ENCODE data around the gene DHRSX. TPM values are rescaled to one million over a fixed set of nuclear protein-coding genes. Genes with fewer than 3 reads are reported as not detected.
"Not testable (repeated sequence)": the region's sequence is repeated elsewhere in the genome, so short reads cannot be mapped to it uniquely, and the experiment has no call there.

Gene DHRSX
- total RNA-seq, 2 donors from 2014 or later = 19.6 to 21.6 TPM

DNA sequence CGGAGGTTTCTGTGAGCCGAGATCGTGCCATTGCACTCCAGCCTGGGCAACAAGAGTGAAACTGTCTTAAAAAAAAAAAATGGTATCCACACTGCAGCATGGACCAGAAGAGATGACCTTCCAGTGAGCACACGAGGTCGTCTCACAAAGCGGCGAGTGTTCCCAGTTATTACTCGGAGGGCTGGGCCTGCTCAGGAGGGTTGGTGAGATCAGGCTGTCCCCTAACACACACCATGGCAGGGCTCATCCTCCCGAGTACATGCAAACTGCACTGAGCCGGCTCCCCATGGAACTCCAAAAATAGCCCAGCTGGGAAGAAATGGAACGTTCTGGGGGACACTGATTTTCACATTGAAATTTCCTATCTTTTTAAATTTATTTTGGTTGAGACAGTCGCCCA is 19.2 kb downstream of the DHRSX start:
- not testable (repeated sequence) for H3K9me3 Mint-ChIP-seq; ATAC-seq (replicated peaks); H3K4me3 Mint-ChIP-seq; H3K27me3 Mint-ChIP-seq; H3K27ac Mint-ChIP-seq; H3K4me1 Mint-ChIP-seq
- H3K36me3 Mint-ChIP-seq (ENCODE audit: low read depth) = peaks cover 19% of the 10 kb centered on the region

DNA sequence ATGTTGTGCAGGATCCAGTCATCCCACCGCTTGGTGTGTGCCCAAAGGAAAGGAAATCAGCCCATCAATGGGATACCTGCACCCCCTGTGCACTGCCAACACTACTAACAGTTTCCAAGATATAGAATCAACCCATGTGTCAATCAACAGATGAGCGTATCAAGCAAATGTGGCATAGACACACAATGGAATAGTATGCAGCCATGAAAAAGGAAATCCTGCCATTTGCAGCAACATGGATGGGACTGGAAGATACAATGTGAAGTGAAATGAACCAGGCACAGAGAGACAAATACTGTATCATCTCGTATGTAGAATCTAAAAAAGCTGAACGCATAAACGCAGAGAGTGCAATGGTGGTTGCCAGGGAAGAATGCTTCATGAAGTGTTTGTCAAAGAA is 20.8 kb downstream of the DHRSX start:
- H3K9me3 Mint-ChIP-seq; ATAC-seq (replicated peaks); H3K27me3 Mint-ChIP-seq; H3K27ac Mint-ChIP-seq; H3K4me3 Mint-ChIP-seq: not testable (repeated sequence)
- Mint-ChIP-seq H3K4me1 (peaks cover 12% of the 10 kb centered on the region), H3K36me3 (ENCODE audit: low read depth) (peaks cover 19% of the 10 kb centered on the region)

DNA sequence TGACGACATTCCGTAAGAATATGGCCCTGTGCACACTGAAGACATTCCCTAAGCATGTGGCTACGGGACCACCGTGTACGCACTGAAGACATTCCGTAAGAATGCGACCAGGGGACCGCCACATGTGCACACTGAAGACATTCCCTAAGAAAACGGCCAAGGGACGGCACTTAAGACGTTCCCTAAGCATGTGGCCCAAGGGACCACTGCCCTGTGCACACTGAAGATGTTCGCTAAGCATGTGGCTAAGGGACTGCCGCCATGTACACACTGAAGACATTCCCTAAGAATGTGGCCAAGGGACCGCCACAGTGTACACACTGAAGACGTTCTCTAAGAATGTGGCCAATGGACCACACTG is 21.4 kb downstream of the DHRSX start:
- no peak for ATAC-seq (replicated peaks)
- Mint-ChIP-seq H3K27me3 (no peaks in the 10 kb centered on the region), H3K27ac (no peak overlapping the region), H3K4me3 (no peak overlapping the region), H3K9me3 (peaks cover 5% of the 10 kb centered on the region), H3K4me1 (peaks cover 12% of the 10 kb centered on the region), H3K36me3 (ENCODE audit: low read depth) (peaks cover 16% of the 10 kb centered on the region)

DNA sequence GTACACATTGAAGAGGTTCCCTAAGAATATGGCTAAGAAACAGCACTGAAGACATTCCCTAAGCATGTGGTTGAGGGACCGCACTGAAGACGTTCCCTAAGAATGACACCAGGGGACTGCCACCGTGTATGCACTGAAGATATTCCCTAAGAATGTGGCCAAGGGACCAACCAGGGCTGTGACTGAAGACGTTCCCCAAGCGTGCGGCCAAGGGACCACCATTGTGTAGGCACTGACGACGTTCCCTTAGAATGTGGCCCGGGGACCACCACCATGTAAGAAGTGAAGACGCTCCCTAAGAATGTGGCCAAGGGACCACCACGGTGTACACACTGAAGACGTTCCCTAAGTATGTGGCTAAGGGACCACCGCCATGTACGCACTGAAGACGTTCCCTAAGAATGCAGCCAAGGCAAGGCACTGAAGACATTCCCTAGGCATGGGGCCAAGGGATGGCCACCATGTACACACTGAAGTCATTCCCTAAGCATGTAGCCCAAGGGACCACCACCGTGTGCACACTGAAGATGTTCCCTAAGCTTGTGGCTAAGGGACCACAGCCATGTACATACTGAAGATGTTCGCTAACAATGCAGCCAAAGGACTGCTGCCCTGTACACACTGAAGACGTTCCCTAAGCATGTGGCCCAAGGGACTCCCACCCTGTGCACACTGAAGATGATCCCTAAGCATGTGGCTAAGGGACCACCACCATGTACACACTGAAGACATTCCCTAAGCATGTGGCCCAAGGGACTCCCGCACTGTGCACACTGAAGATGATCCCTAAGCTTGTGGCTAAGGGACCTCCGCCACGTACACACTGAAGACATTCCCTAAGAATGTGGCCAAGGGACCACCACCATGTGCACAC is 22.0 kb downstream of the DHRSX start:
- Mint-ChIP-seq H3K4me3 (no peak overlapping the region), H3K9me3 (peaks cover 5% of the 10 kb centered on the region), H3K27me3 (no peaks in the 10 kb centered on the region)

DNA sequence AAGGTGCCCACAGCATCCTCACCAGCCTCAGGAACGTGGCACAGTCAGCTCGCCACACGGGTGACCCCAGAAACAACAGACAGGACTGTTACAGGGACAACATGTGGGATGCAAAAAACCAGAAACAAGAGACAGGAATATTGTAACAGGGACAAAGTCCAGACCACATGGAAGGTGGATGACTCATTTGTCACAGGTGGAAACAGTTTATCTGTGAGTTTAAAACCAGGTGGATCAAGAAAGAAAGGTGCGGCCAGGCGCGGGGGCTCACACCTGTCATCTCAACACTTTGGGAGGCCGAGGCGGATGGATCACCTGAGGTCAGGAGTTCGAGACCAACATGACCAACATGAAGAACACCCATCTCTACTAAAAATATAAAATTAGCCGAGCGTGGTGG is 23.5 kb downstream of the DHRSX start:
- H3K9me3 Mint-ChIP-seq; H3K4me3 Mint-ChIP-seq; ATAC-seq (replicated peaks); H3K27me3 Mint-ChIP-seq; H3K36me3 Mint-ChIP-seq (ENCODE audit: low read depth); H3K27ac Mint-ChIP-seq: not testable (repeated sequence)
- peaks cover 12% of the 10 kb centered on the region for H3K4me1 Mint-ChIP-seq

More for the DNA sequence above, 22.0 kb downstream of the DHRSX start:
- no peak for ATAC-seq (replicated peaks)
- peaks cover 11% of the 10 kb centered on the region for H3K36me3 Mint-ChIP-seq (ENCODE audit: low read depth)
- H3K27ac Mint-ChIP-seq = no peak overlapping the region
- H3K4me1 Mint-ChIP-seq = peaks cover 12% of the 10 kb centered on the region

DNA sequence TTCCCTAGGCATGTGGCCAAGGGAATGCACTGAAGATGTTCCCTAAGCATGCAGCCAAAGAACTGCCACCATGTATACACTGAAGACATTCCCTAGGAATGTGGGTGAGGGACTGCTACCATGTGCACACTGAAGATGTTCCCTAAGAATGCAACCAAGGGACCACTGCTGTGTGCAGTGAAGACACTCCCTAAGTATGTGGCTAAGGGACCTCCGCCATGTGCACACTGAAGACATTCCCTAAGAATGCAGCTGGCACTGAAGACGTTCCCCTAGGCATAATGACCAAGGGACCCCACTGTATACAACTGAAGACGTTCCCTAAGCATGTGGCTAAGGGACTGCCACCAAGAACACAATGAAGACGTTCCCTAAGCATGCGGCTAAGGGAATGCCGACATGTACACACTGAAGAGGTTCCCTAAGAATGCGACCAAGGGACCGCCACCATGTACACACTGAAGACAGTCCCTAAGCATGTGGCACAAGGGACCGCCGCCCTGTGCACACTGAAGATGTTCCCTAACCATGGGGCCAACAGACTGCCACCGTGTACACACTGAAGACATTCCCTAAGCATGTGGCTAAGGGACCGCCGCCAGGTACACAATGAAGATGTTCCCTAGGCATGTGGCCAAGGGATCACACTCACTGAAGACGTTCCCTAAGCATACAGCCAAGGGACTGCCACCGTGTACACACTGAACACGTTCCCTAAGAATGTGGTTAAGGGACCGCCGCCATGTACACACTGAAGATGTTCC is 25.6 kb downstream of the DHRSX start:
- peaks cover 6% of the 10 kb centered on the region for H3K36me3 Mint-ChIP-seq (ENCODE audit: low read depth)
- H3K27me3 Mint-ChIP-seq = no peaks in the 10 kb centered on the region
- H3K27ac Mint-ChIP-seq = no peak overlapping the region
- ATAC-seq (replicated peaks) = no peak
- no peak overlapping the region for H3K4me3 Mint-ChIP-seq
- peaks cover 12% of the 10 kb centered on the region for H3K4me1 Mint-ChIP-seq
- peaks cover 5% of the 10 kb centered on the region for H3K9me3 Mint-ChIP-seq

DNA sequence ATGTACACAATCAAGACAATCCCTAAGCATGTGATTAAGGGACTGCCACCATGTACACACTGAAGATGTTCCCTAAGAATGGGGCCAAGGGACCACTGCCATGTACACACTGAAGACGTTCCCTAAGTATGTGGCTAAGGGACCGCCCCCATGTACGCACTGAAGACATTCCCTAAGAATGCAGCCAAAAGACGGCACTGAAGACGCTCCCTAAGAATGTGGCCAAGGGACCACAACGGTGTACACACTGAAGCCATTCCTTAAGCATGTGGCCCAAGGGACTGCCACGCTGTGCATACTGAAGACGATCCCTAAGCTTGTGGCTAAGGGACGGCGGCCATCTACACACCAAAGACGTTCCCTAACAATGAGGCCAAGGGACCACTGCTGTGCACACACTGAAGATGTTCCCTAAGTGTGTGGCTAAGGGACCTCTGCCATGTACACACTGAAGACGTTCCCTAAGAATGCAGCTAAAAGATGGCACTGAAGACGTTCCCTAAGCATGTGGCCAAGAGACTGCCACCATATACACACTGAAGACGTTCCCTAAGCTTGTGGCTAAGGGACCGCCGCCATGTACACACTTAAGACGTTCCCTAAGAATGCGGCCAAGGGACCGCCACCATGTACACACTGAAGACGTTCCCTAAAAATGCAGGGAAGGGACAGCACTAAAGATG is 26.4 kb downstream of the DHRSX start:
- H3K9me3 Mint-ChIP-seq = peaks cover 5% of the 10 kb centered on the region
- peaks cover 12% of the 10 kb centered on the region for H3K4me1 Mint-ChIP-seq
- no peak overlapping the region for H3K27ac Mint-ChIP-seq
- no peak for ATAC-seq (replicated peaks)
- H3K4me3 Mint-ChIP-seq = no peak overlapping the region
- H3K27me3 Mint-ChIP-seq = no peaks in the 10 kb centered on the region
- H3K36me3 Mint-ChIP-seq (ENCODE audit: low read depth) = no peaks in the 10 kb centered on the region

DNA sequence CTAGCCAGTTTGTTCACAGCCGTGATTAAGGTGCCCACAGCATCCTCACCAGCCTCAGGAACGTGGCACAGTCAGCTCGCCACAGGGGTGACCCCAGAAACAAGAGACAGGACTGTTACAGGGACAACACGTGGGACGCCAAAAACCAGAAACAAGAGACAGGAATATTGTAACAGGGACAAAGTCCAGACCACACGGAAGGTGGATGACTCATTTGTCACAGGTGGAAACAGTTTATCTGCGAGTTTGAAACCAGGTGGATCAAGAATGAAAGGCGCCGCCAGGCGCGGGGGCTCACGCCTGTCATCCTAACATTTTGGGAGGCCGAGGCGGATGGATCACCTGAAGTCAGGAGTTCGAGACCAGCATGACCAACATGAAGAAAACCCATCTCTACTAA is 27.7 kb downstream of the DHRSX start:
- H3K27ac Mint-ChIP-seq; H3K9me3 Mint-ChIP-seq; ATAC-seq (replicated peaks); H3K36me3 Mint-ChIP-seq (ENCODE audit: low read depth); H3K4me3 Mint-ChIP-seq; H3K27me3 Mint-ChIP-seq: not testable (repeated sequence)
- H3K4me1 Mint-ChIP-seq = peaks cover 11% of the 10 kb centered on the region

DNA sequence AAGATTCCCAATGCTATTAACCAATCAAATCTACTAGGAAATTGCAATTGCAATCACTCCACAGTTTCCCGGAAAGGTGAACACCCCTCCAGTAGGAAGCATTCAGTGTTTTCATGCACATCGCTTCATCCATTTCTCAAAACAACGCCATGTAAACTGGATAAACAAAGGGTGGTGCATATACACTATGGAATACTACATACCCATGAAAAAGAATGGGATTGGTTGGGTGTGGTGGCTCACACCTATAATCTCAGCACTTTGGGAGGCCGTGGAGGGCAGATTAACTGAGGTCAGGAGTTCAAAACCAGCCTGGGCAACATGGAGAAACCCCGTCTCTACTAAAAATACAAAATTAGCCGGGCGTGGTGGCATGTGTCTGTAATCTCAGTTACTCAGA is 29.1 kb downstream of the DHRSX start:
- Mint-ChIP-seq H3K9me3 (peaks cover 5% of the 10 kb centered on the region), H3K4me3 (no peak overlapping the region), H3K27ac (no peak overlapping the region), H3K4me1 (peaks cover 7% of the 10 kb centered on the region), H3K36me3 (ENCODE audit: low read depth) (no peaks in the 10 kb centered on the region), H3K27me3 (no peaks in the 10 kb centered on the region)
- no peak for ATAC-seq (replicated peaks)

DNA sequence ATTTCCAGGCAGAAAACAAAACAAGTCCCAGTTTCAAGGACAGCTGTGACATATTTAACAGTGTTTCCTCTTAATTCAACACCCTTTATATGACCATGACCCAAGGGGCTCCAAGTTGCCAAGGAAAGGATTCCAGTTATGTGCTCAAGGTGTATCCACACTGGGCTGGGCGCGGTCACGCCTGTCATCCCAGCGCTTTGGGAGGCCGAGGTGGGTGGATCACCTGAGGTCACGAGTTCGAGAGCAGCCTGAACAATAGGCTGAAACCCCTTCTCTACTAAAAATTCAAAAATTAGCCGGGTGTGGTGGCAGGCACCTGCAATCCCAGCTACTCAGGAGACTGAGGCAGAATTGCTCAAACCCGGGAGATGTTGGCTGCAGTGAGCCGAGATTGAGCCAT is 29.6 kb downstream of the DHRSX start:
- not testable (repeated sequence) for ATAC-seq (replicated peaks); H3K27me3 Mint-ChIP-seq; H3K4me1 Mint-ChIP-seq; H3K36me3 Mint-ChIP-seq (ENCODE audit: low read depth); H3K27ac Mint-ChIP-seq; H3K9me3 Mint-ChIP-seq; H3K4me3 Mint-ChIP-seq

DNA sequence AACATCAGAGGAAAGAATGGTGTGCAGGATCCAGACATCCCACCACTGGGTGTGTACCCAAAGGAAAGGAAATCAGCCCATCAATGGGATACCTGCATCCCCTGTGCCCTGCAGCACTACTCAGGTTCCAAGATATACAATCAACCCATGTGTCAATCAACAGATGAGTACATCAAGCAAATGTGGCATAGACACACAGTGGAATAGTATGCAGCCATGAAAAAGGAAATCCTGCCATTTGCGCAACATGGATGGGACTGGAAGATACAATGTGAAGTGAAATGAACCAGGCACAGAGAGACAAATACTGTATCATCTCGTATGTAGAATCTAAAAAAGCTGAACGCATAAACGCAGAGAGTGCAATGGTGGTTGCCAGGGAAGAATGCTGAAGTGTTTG is 30.9 kb downstream of the DHRSX start:
- H3K9me3 Mint-ChIP-seq; H3K36me3 Mint-ChIP-seq (ENCODE audit: low read depth); H3K27ac Mint-ChIP-seq; H3K4me3 Mint-ChIP-seq; ATAC-seq (replicated peaks); H3K4me1 Mint-ChIP-seq; H3K27me3 Mint-ChIP-seq: not testable (repeated sequence)

DNA sequence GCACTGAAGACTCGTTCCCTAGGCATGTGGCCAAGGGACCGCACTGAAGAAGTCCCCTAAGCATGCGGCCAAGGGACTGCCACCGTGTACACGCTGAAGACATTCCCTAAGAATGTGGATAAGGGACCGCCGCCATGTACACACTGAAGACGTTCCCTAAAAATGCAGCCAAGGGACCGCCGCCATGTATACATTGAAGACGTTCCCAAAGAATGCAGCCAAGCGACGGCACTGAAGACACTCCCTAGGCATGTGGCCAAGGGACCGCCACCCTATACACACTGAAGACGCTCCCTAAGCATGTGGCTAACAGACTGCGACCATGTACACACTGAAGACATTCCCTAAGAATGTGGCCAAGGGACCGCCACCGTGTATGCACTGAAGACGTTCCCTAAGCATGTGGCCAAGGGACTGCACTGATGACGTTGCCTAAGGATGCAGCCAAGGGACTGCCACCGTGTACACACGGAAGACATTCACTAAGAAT is 31.5 kb downstream of the DHRSX start:
- ATAC-seq (replicated peaks) = no peak
- H3K9me3 Mint-ChIP-seq = no peaks in the 10 kb centered on the region
- no peaks in the 10 kb centered on the region for H3K4me1 Mint-ChIP-seq
- H3K27ac Mint-ChIP-seq = no peak overlapping the region
- H3K4me3 Mint-ChIP-seq = no peak overlapping the region
- H3K27me3 Mint-ChIP-seq = no peaks in the 10 kb centered on the region
- no peaks in the 10 kb centered on the region for H3K36me3 Mint-ChIP-seq (ENCODE audit: low read depth)

DNA sequence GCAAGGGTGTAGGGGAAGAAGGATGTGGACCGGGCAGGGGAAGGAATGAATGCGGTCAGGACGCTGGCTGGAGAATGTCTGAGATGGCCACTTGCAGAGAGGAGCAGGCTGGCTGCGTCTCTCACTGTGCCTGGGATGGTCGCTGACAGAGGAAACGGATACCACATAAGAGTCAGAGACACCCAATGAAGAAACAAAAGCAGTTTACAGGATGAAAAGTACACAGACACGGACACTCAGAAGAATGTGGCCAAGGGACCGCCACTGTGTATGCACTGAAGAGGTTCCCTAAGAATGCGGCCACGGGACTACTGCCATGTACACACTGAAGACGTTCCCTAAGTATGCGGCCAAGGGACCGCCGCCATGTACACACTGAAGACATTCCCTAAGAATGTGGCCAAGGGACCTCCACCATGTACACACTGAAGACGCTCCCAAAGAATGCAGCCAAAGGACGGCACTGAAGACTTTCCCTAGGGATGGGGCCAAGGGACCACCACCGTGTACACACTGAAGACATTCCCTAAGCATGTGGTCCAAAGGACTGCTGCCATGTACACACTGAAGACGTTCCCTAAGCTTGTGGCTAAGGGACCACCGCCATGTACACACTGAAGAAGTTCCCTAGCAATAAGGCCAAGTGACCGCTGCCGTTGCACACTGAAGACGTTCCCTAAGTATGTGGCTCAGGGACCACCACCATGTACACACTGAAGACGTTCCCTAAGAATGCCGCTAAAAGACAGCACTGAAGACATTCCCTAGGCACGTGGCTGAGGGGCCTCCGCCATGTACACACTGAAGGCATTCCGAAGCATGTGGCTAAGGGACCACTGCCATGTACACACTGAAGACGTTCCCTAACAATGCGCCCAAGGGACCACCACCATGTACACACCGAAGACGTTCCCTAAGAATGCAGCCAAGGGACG is 32.2 kb downstream of the DHRSX start:
- no peak for ATAC-seq (replicated peaks)
- Mint-ChIP-seq H3K27me3 (no peaks in the 10 kb centered on the region), H3K4me3 (no peak overlapping the region), H3K36me3 (ENCODE audit: low read depth) (no peaks in the 10 kb centered on the region), H3K27ac (no peak overlapping the region), H3K4me1 (no peaks in the 10 kb centered on the region), H3K9me3 (no peaks in the 10 kb centered on the region)
